HL-60 (cell line): ENCODE results near the gene VMAC.
"Not testable (repeated sequence)": the region's sequence is repeated elsewhere in the genome, so short reads cannot be mapped to it uniquely, and the experiment has no call there.

Experiments used
- DNase-seq, 2 experiments: peaks; one replicate each; pipeline ENCODE4 v3.0.0-alpha.2; 2010 to 2020; ENCODE audit warnings: low read depth in 1 of 2, low spot score in 1 of 2
- H3K27ac ChIP-seq: fragments of 250-450 bp; sonication (Bioruptor Pico); replicated peaks from 2 replicates; pipeline ENCODE4 v1.5.1; 2020; ENCODE audit warnings: mild to moderate bottlenecking, moderate library complexity
- H3K27me3 ChIP-seq: fragments of 250-450 bp; sonication (Bioruptor Pico); 2 replicates; pipeline ENCODE4 v1.5.1; 2021; ENCODE audit warnings: mild to moderate bottlenecking, moderate library complexity; ENCODE audit not compliant: insufficient read depth, poor library complexity, severe bottlenecking
- H3K4me3 ChIP-seq: replicated peaks from 2 replicates; pipeline ENCODE4 v1.5.1; 2011; ENCODE audit warnings: mild to moderate bottlenecking, control low read depth, low read length; ENCODE audit not compliant: insufficient read depth
- CTCF ChIP-seq: IDR thresholded peaks from one replicate; pipeline ENCODE4 v1.5.1; 2011; ENCODE audit warnings: low read length, control low read depth, inconsistent platforms; ENCODE audit not compliant: insufficient read depth
- GABPA ChIP-seq: IDR thresholded peaks from 2 replicates; pipeline ENCODE4 v1.6.1; 2012; ENCODE audit warnings: low read depth
- POLR2AphosphoS5 ChIP-seq: IDR thresholded peaks from 2 replicates; pipeline ENCODE4 v1.6.1; 2012; ENCODE audit warnings: low read depth
- REST ChIP-seq: IDR thresholded peaks from 2 replicates; pipeline ENCODE4 v1.6.1; 2012; ENCODE audit warnings: low read depth; ENCODE audit not compliant: insufficient replicate concordance
- SPI1 ChIP-seq: IDR thresholded peaks from 2 replicates; pipeline ENCODE4 v1.6.1; 2012; ENCODE audit warnings: low read depth, mild to moderate bottlenecking, borderline replicate concordance

Gene VMAC

GRCh38 chr19:5881543-5882299, 23.0 kb upstream of the VMAC start:
- Histone ChIP-seq H3K27ac (no peak overlapping the region), H3K4me3 (no peak overlapping the region), H3K27me3 (peaks cover 2% of the 10 kb centered on the region)
- DNase-seq: no peak
- no peak for TF ChIP-seq CTCF
- TF ChIP-seq REST: no peak
- TF ChIP-seq POLR2AphosphoS5: no peak
- no peak for TF ChIP-seq GABPA
- no peak for TF ChIP-seq SPI1

GRCh38 chr19:5882421-5882968, 22.2 kb upstream of the VMAC start:
- TF ChIP-seq GABPA: no peak
- no peak for TF ChIP-seq SPI1
- TF ChIP-seq POLR2AphosphoS5: no peak
- TF ChIP-seq REST: no peak
- TF ChIP-seq CTCF: no peak
- no peak for DNase-seq
- Histone ChIP-seq H3K27me3 (peaks cover 2% of the 10 kb centered on the region), H3K27ac (no peak overlapping the region), H3K4me3 (no peak overlapping the region)

- H3K27me3 ChIP-seq, H3K27ac ChIP-seq, H3K4me3 ChIP-seq, DNase-seq: not testable (repeated sequence)
Measured at GRCh38 chr19:5883157-5883873, 21.4 kb upstream of the VMAC start.

GRCh38 chr19:5884065-5884811, 20.4 kb upstream of the VMAC start:
- not testable (repeated sequence) for H3K27ac ChIP-seq, H3K4me3 ChIP-seq, H3K27me3 ChIP-seq, DNase-seq
